GM12864 (cell line): Measurements from ENCODE around the gene LPP.

Experiments used
- DNase-seq: peaks from one replicate; pipeline ENCODE4 v3.0.0-alpha.2; 2011; ENCODE audit warnings: low read depth
- H3K4me3 ChIP-seq: 2 replicates; pipeline ENCODE4 v1.5.1; 2011; ENCODE audit warnings: mild to moderate bottlenecking, low read depth, low read length, control low read depth
- TF ChIP-seq, protein P1 (sequence below): IDR thresholded peaks from 2 replicates; pipeline ENCODE4 v1.5.1; 2011; ENCODE audit warnings: low read depth, mild to moderate bottlenecking, moderate library complexity, low read length, control low read depth, inconsistent platforms; ENCODE audit errors: missing control alignments

LPP gene

DNA sequence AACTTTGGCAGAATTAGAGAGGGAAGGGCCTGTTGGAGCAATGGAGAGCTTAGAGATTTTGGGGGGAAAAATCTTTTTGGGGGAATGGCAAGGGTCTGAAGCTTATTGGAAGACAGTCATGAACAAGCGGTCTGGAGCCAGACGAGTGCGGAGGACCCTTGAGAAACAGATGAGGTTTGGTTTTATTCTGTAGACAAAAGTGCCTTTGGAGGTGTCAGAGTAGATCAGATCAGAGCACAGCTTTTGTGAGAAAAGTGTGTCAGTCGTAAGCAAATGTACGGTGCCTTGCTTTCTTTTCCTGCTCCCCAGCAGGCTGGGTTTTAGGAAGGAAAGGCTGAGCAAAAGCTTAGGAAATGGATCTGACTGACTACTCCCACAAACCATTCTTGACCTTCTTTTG, 781.0 kb downstream of the LPP start:
- H3K4me3 ChIP-seq, result no peak overlapping the region
- DNase-seq, result no peak
- TF ChIP-seq, protein P1, sequence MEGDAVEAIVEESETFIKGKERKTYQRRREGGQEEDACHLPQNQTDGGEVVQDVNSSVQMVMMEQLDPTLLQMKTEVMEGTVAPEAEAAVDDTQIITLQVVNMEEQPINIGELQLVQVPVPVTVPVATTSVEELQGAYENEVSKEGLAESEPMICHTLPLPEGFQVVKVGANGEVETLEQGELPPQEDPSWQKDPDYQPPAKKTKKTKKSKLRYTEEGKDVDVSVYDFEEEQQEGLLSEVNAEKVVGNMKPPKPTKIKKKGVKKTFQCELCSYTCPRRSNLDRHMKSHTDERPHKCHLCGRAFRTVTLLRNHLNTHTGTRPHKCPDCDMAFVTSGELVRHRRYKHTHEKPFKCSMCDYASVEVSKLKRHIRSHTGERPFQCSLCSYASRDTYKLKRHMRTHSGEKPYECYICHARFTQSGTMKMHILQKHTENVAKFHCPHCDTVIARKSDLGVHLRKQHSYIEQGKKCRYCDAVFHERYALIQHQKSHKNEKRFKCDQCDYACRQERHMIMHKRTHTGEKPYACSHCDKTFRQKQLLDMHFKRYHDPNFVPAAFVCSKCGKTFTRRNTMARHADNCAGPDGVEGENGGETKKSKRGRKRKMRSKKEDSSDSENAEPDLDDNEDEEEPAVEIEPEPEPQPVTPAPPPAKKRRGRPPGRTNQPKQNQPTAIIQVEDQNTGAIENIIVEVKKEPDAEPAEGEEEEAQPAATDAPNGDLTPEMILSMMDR, result no peak

DNA sequence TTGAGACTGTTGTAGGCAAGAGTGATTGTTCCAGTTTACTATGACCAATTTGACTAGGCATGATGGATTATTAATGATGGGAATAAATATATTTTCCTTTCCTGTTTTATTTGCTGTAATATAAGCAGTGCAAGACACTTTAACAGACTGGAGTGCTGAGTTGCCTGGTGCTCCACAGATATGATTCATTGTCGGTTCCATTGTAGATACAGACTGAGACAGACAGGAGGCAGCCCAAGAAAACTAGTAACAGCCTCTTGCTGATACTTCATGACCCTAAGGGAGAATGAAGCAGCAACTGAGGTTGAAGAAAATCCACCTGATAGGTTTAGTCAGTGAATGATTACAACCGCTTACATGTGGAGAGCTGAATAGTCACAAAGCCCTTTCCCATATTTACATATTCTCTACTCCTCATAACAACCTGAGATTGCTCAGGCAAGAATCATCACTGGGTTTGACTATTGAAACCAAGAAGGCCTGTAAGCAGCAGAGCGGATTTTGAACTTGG, 782.7 kb downstream of the LPP start:
- no peak overlapping the region for H3K4me3 ChIP-seq
- DNase-seq, result no peak
- TF ChIP-seq, protein P1, result no peak

DNA sequence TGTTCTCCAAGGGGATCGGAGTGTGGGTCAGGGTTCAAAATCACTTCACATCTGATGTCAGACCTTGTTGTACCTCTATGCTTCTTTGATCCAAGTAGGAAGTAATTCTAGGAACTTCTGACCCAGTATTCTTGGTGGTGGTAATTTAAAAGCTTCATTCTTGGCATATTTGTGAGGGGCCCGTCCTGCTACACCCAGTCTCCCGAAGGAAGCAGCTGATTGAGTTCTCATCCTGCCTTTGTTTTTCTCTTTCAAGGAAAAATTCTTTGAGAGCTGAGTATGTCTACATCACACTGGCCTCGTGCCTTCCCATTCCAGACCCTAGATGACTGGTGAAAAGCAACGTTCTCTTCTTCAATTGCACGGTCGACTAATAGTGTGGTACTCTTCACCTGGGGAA, 783.4 kb downstream of the LPP start:
- no peak for DNase-seq
- TF ChIP-seq, protein P1, result no peak
- H3K4me3 ChIP-seq, result no peak overlapping the region

DNA sequence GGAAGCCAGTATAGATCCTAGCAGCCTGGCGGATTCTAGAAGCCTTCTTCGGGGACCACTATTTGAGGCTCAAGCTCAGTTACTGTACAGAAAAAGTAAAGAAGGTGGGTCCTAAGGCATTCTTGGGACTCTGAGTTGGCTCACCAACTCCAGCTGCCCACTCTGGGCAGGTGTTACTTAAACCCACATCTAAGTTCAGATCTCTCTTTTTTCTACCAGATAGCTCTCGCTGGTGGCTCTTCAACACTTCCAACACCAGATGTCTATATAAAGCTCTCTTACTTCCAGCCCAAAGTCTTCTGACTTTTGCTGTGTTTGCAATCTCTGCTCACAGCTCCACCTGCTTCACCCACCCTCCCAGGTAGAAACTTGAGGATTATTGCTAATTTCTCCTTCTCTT, 785.0 kb downstream of the LPP start:
- DNase-seq, result no peak
- TF ChIP-seq, protein P1, result no peak

DNA sequence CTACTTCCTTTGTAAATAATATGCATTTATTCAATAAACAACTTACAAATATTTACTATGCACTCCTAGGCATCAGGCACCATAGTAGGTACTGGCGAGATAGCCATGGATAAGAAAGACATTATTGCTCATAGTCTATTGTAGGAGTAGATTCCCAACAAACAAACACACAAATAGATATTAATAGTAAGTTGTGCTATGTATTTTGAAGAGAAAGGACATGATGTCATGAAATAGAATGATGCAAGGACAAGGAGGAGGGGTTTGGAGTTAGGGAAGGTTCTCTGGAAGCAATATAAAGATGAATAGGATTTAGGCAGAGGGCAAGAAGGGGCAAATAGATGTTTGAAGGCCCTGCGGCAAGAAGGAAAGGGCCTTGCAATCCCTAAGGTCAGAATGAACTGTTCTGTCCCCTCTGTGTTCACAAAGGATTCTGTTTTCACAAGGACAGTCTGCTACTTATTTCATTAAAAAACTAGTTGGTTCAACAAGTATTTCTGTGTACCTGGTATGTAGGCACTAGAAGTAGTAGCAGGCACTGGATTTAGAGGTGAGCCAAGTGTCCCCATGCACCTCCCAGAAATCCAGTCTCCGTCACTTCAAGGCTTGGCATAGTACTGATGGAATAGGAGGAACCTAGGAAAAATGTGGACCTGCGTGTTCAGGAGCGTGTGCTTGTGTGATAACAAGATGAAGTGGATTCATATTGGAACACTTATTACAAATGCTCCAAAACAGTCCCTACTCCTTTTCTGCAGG, 786.0 kb downstream of the LPP start:
- DNase-seq, result no peak
- H3K4me3 ChIP-seq, result no peak overlapping the region
- TF ChIP-seq, protein P1, result no peak

More for the DNA sequence above, 785.0 kb downstream of the LPP start:
- H3K4me3 ChIP-seq, result no peak overlapping the region
